K562 (cell line): ENCODE measurements around the gene EFCAB13. TPM values are rescaled to one million over a fixed set of nuclear protein-coding genes. Genes with fewer than 3 reads are reported as not detected.

Experiments used
- ARHGAP35 ChIP-seq: fragments of 450-650 bp; IDR thresholded peaks from 2 replicates; pipeline ENCODE4 v1.6.1; 2018; ENCODE audit not compliant: partially characterized antibody
- ARID2 ChIP-seq: fragments of 450-650 bp; IDR thresholded peaks from 2 replicates; pipeline ENCODE4 v1.6.1; 2017; ENCODE audit warnings: antibody characterized with exemption, mild to moderate bottlenecking
- CHAMP1 ChIP-seq: fragments of 450-650 bp; IDR thresholded peaks from 2 replicates; pipeline ENCODE4 v1.6.1; 2016; ENCODE audit warnings: mild to moderate bottlenecking
- CTBP1 ChIP-seq: fragments of 450-650 bp; IDR thresholded peaks from 2 replicates; pipeline ENCODE4 v1.6.1; 2016; ENCODE audit warnings: borderline replicate concordance
- CXXC5 ChIP-seq: fragments of 250-450 bp; sonication (Bioruptor Pico); IDR thresholded peaks from 2 replicates; pipeline ENCODE4 v1.8.0; 2022; ENCODE audit warnings: inconsistent platforms, mild to moderate bottlenecking, moderate library complexity
- FOXM1 ChIP-seq, 2 experiments: fragments of 450-650 bp in 1 of 2; sonication (generic) in 1 of 2; formaldehyde crosslinking in 1 of 2; IDR thresholded peaks; 2 replicates each; pipeline versions ENCODE4 v1.6.1 to v1.9.0; 2017 to 2022; ENCODE audit warnings: low read depth in 2 of 2, mild to moderate bottlenecking in 2 of 2, missing genetic modification reagents in 1 of 2, moderate library complexity in 1 of 2
- FOXP1 ChIP-seq: sonication (generic); formaldehyde crosslinking; IDR thresholded peaks from 2 replicates; pipeline ENCODE4 v1.8.0; 2022; ENCODE audit warnings: mild to moderate bottlenecking, missing genetic modification reagents
- NELFE ChIP-seq: IDR thresholded peaks from 2 replicates; pipeline ENCODE4 v1.6.1; 2011; ENCODE audit warnings: mild to moderate bottlenecking; ENCODE audit not compliant: insufficient read depth, insufficient read length
- POLR2AphosphoS5 ChIP-seq: IDR thresholded peaks from 2 replicates; pipeline ENCODE4 v1.6.1; 2011; ENCODE audit warnings: mild to moderate bottlenecking, low read depth, low read length, moderate library complexity; ENCODE audit not compliant: control insufficient read depth, insufficient read depth
- POLR2B ChIP-seq: fragments of 450-650 bp; IDR thresholded peaks from 2 replicates; pipeline ENCODE4 v1.6.1; 2018; ENCODE audit warnings: low read depth; ENCODE audit not compliant: partially characterized antibody
- TAF7 ChIP-seq: fragments of 450-650 bp; IDR thresholded peaks from 2 replicates; pipeline ENCODE4 v1.6.1; 2016; ENCODE audit warnings: missing genetic modification characterization, missing compliant biosample characterization
- TFE3 ChIP-seq: fragments of 450-650 bp; formaldehyde crosslinking; IDR thresholded peaks from 2 replicates; pipeline ENCODE4 v1.4.0; 2020; ENCODE audit warnings: mild to moderate bottlenecking, mixed read lengths
- ZNF395 ChIP-seq: fragments of 200-800 bp; sonication (Bioruptor generic); IDR thresholded peaks from 2 replicates; pipeline ENCODE4 v1.6.1; 2017; ENCODE audit warnings: missing genetic modification characterization, missing compliant biosample characterization
- polyA plus RNA-seq, 8 experiments: library from polyadenylated mRNA; depleted of rRNA in 4 of 8; stranded (reverse) in 5 of 8; unstranded in 3 of 8; fragments of >200 nt; fragmentation: Nextera tagmentation in 2 of 8; fragmentation: Illumina TruSeq in 1 of 8; extraction: Ambion mirVana in 2 of 8; extraction: Trizol in 1 of 8; gene quantifications; 2 replicates each; pipeline versions ENCODE4 v1.2.1 to v1.2.3, GENCODE V29; 2011 to 2014; ENCODE audit warnings: inconsistent platforms in 1 of 8, missing spikeins in 1 of 8
- total RNA-seq, 7 experiments: library from RNA; depleted of rRNA in 6 of 7; stranded (reverse); fragments of >200 nt in 6 of 7; fragmentation: Illumina TruSeq in 2 of 7; extraction: Trizol in 2 of 7; gene quantifications; 2 replicates each; pipeline versions ENCODE4 v1.2.1 to v1.2.3, GENCODE V29; 2011 to 2021; ENCODE audit warnings: low replicate concordance in 1 of 7
- TF ChIP-seq, protein P1 (sequence below), 3 experiments: fragments of 200-800 bp in 1 of 3; fragments of 250-450 bp in 1 of 3; fragments of 450-650 bp in 1 of 3; sonication (Bioruptor Pico) in 1 of 3; sonication (Bioruptor generic) in 1 of 3; formaldehyde crosslinking in 1 of 3; IDR thresholded peaks; 2 replicates each; pipeline versions ENCODE4 v1.6.1 to v1.8.0; 2016 to 2022; ENCODE audit warnings: mild to moderate bottlenecking in 2 of 3, missing genetic modification characterization in 2 of 3, missing compliant biosample characterization in 1 of 3, moderate library complexity in 1 of 3
- TF ChIP-seq, protein P2 (sequence below): fragments of 450-650 bp; formaldehyde crosslinking; IDR thresholded peaks from 2 replicates; pipeline ENCODE4 v1.4.0; 2020; ENCODE audit warnings: mild to moderate bottlenecking, moderate library complexity

EFCAB13 gene
- total and polyA plus RNA-seq, 9 of the 15 experiments (the other 6 are each of a cell fraction or from before 2014, with no cell fraction given) = 0.32 to 1.3 (median 0.95) TPM

GRCh38 chr17:47323382-47324223 lies at the start of gene EFCAB13 (continued):
- TF ChIP-seq, protein P1, sequence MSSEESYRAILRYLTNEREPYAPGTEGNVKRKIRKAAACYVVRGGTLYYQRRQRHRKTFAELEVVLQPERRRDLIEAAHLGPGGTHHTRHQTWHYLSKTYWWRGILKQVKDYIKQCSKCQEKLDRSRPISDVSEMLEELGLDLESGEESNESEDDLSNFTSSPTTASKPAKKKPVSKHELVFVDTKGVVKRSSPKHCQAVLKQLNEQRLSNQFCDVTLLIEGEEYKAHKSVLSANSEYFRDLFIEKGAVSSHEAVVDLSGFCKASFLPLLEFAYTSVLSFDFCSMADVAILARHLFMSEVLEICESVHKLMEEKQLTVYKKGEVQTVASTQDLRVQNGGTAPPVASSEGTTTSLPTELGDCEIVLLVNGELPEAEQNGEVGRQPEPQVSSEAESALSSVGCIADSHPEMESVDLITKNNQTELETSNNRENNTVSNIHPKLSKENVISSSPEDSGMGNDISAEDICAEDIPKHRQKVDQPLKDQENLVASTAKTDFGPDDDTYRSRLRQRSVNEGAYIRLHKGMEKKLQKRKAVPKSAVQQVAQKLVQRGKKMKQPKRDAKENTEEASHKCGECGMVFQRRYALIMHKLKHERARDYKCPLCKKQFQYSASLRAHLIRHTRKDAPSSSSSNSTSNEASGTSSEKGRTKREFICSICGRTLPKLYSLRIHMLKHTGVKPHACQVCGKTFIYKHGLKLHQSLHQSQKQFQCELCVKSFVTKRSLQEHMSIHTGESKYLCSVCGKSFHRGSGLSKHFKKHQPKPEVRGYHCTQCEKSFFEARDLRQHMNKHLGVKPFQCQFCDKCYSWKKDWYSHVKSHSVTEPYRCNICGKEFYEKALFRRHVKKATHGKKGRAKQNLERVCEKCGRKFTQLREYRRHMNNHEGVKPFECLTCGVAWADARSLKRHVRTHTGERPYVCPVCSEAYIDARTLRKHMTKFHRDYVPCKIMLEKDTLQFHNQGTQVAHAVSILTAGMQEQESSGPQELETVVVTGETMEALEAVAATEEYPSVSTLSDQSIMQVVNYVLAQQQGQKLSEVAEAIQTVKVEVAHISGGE (CRISPR knock-in tag; IDR thresholded peaks at IDR 0.05) = peak in 1 of 3 experiments; percentile 17; a peak in 1 of 6 replicates
- TF ChIP-seq CHAMP1 = no peak
- peak; percentile 95 for TF ChIP-seq FOXP1 (CRISPR knock-in tag)
- no peak for TF ChIP-seq FOXM1 (IDR thresholded peaks at IDR 0.05; ENCODE audit: low read depth)
- peak; percentile 82; the same call in 1 of the 2 replicates for TF ChIP-seq FOXM1 (CRISPR knock-in tag; IDR thresholded peaks at IDR 0.05; ENCODE audit: low read depth)
- peak; percentile 92 for TF ChIP-seq CXXC5 (CRISPR knock-in tag)
- TF ChIP-seq, protein P2, sequence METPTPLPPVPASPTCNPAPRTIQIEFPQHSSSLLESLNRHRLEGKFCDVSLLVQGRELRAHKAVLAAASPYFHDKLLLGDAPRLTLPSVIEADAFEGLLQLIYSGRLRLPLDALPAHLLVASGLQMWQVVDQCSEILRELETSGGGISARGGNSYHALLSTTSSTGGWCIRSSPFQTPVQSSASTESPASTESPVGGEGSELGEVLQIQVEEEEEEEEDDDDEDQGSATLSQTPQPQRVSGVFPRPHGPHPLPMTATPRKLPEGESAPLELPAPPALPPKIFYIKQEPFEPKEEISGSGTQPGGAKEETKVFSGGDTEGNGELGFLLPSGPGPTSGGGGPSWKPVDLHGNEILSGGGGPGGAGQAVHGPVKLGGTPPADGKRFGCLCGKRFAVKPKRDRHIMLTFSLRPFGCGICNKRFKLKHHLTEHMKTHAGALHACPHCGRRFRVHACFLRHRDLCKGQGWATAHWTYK (CRISPR knock-in tag) = 0 out of 2 replicates have a peak, but pooled peaks have one; percentile 67
- peak; percentile 94 for TF ChIP-seq CTBP1
- TF ChIP-seq NELFE = no peak
- TF ChIP-seq POLR2B = peak; percentile 71
- peak; percentile 56 for TF ChIP-seq TAF7 (tag)
- TF ChIP-seq ARID2 = peak; percentile 53
- TF ChIP-seq ZNF395 = no peak; the same call in none of the 2 replicates
- peak; percentile 64; the same call in 1 of the 2 replicates for TF ChIP-seq POLR2AphosphoS5
- TF ChIP-seq TFE3 (CRISPR knock-in tag) = peak; percentile 79
- TF ChIP-seq ARHGAP35 = peak; percentile 31
